ENCODE results near the gene LAMB4.

Gene LAMB4

DNA sequence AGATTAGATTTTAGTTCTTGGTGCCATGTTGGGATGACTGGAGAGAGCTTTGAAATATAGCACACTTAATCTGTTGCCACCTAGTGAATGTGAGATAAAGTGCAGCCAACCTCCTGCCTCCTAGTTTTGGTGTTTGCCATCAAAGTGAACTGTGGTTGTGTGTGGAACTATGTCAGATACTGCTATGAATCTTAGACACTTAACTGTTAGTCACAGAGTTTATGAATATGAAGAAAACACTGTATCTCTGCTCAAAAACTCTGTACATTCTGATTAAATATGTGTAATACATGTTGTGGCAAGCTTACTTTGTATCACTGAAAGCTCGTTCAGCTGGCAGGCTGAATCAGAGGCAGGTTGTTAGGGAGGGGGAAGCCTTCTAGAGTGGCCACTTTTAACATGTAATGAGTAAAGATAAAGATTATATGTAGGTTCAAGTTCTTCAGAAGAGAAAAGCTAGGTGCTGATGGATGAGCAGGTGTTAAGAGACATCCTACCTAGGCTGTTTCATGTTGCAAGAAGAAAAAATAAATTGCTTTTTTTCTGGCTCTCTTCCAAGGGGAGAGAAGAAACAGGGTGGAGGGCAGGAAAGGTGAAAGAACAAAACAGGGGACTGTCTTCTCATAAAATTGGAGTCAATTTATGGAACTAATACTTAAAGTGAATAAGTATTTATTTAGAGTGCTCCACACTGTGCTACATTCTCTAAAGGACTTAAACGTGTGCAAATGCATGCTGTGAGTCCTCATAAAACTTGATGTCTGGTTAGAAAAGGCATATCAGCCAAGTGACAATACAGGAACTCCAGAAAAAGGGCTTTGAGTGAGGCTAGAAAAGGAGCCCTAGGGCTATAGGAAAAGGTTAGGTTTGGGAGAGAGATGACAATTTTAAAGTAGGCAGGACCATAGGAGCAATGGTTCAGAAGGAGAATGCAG is 113.1 kb downstream of the LAMB4 start:
- DNase-seq (ENCODE audit: extremely low read depth in 1 of 2, low read depth in 1 of 2), result no peak

DNA sequence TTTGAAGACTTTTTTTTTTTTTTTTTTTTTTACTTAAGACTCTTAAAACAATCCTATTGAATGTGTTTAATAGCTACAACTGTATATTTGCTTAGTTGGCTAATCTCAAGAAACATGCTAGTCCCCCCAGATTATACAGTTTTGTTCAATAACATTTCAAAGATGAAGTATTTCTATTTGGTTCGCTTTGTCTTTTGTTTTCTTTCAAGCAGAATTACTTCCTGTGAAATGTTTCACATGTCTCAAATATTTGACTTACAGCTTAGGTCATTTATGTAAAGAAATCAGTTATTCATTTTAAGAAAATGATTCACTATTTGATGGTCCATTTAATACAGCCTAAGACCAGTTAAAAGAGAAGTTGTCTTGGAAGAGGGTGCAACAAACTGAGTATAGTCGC is 114.4 kb downstream of the LAMB4 start:
- no peak for DNase-seq (ENCODE audit: extremely low read depth in 1 of 2, low read depth in 1 of 2)

DNA sequence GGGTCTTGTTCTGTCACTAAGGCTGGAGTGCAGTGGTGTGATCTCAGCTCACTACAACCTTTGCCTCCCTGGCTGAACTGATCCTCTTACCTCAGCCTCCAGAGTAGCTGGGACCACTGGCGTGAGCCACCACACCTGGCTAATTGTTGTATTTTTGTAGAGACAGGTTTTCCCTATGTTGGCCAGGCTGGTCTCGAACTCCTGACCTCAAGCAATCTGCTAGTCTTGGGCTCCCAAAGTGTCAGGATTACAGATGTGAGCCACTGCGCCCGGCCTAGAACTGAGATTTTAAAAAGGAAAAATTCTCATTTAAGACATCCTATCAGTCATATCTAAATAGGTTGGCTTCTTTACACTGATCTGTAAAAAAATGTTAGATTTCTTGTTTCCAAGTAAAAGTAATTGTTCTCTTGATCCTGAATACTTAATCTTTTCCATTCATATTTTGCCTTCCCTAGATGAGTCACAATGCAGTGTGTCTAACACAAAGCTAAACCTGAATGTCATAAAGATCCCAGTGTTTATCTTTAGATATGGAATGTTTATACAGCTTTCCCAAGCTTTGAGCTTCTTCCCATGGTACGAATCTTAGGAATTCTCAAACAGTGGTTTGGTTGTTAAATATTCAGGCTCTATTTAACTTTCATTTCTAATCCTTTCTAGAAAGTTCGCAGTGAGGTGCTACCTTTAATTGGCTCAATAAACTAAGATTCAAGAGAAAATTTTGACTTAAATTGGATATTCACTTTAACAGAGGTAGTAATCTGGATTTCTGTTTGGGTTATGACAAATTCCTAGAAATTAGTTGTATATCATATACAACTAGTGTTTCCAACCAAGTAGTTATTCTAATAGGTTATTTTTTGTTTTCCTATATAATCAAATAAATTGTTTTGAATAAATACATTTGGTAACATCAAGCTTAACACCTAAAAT is 115.1 kb downstream of the LAMB4 start:
- DNase-seq (ENCODE audit: extremely low read depth in 1 of 2, low read depth in 1 of 2), result no peak

DNA sequence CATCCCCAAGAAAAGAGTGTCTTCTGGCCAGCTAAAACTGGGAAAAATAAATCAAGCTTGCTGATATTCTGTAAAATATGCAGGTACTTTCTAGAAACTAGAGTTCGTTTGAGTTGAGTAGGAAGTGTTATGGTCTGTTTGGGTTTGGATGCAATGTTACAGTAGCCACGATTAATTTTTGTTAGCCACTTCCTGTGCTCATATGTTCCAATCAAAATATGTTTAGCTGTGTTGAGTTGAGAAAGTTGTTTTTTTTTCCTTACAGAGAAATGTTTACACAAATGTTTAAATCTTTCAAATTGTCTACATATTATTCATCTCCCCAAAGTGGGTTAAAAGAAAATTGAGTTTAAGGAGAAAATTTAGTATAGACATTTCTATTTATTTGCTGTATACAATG is 115.9 kb downstream of the LAMB4 start:
- DNase-seq (ENCODE audit: extremely low read depth in 1 of 2, low read depth in 1 of 2), result no peak

DNA sequence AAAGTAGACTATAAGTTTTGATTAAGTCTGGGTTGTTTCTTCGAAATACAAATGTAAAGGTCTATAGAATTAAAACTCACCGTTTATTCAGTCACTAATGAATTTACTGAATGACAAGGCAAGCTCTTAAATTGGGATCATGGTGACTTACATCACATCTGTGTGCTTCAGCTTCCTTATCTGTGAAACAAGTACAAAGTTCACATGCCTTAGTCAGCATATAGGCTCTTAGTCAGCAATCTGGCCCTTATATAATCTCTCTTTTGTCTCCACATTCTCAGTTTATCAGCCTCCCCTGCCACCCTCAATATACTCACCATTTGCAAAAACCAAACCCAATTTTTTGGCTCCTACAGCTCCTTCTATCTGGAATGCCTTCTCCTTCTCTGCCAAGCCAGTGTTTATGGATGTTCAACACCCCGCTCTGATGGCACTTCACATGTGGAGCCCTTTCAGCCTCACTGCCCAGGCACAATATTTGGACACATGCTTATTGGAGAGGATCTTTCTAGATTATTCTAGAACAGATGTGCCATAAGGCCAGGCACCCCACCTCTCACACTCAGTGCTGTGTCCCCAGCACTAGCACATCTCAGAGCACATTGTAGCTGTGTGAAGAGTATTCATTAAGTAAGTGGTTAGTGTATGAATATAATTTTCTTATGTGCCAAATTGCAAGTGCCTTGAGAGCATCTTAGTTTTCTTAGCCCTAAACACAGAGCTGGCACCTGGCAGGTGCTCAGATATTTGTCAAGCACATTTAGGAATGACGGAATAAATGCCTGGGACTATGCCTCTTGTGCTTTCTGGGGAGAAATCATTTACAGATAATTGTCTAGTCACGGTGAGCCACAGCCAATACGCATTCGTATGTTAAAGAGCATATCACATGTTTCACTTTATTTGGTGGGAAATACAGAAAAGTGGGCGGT is 117.4 kb downstream of the LAMB4 start:
- no peak for DNase-seq (ENCODE audit: extremely low read depth in 1 of 2, low read depth in 1 of 2)

DNA sequence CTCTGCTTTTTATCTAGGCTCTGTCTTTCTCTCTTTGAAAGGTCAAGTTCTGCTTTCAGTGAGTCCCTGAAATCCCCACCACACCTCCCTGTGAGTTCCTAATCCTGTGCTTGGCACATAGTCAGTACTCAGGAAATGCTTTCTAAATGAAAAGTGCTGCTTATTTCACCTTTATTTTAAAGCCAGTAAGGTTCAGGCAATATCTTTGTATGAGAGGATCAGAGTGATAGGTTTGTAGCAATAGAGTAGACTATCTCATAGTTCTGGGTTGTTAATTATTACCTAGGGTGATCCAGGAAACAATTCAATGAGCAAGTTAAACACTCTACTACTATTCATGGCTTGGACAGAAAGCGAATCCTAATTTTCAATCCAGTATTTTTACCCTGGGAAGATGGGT is 119.8 kb downstream of the LAMB4 start:
- DNase-seq (ENCODE audit: extremely low read depth in 1 of 2, low read depth in 1 of 2), result no peak

DNA sequence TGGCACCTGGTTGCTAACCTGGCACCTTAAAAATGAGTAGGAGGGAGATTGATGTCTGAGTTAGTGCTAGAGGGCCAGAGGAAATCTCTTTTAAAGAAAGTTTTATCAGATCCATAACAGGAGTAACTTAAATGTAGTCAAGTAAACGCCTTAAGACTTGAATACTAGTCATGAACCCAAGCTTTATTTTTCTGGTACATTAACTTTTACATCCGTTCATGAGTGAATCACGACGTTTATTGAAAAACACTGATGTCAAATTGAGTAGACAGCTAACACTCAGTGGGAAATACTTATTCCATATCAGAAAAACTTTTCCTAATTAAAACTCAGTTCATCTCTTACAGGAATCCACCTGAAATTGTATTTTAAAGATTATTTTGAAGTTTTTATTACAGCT is 120.3 kb downstream of the LAMB4 start:
- no peak for DNase-seq (ENCODE audit: extremely low read depth in 1 of 2, low read depth in 1 of 2)

DNA sequence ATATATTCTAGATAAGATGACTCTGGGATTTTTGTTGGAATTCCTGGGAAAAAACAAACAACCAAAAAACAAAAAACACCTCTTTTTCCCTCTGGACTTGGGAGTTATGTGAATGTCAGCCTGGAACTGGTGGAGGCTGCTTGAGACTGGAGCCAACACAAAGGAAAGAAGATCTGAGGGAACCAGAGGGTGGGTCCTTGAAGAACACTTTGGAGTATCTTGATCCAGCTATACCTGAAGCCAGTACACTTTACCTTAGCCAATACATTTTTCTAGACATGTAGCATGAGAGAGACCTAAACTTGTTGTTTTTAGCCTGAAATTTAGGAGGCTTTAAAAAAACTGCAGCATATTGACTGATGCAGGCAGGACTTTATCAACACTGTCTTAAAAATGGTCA is 121.3 kb downstream of the LAMB4 start:
- DNase-seq (ENCODE audit: extremely low read depth in 1 of 2, low read depth in 1 of 2), result no peak

DNA sequence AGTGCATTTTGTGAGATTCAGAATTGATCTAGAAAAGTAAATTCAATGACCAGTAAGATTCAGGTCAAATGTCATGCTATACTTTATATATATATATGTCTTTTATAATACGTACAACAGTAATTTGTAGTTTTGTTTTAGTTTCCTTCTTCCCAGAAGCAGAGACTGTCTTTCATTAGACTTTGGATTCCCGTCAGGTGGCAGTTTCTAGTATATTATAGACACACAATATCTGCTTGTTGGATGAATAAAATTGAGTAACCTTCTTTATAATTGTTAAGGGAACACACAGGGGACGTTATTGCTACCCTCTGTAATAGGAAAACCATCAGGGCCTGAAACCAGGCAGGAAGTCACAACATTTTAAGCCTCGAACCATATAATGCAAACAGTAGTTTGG is 121.9 kb downstream of the LAMB4 start:
- no peak for DNase-seq (ENCODE audit: extremely low read depth in 1 of 2, low read depth in 1 of 2)

DNA sequence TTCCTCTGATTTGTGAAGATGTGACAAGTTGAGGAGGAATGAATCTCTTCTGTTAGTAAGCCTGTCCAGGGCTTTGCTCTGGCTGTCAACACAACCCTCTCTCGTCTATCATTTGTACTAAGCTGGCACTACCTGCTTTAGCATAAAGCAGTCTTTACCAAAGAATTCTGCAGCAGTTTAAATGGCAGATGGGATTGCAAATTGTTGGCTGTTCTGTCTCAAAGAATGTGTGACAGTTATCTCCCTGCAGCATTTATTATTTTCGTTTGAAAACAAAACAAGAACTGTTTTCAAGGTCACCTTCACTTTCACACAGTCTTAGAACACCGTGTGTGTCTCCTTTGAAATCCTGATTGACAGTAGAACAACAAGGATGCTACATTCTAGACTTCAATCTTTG is 122.4 kb downstream of the LAMB4 start:
- DNase-seq (ENCODE audit: extremely low read depth in 1 of 2, low read depth in 1 of 2), result no peak

DNA sequence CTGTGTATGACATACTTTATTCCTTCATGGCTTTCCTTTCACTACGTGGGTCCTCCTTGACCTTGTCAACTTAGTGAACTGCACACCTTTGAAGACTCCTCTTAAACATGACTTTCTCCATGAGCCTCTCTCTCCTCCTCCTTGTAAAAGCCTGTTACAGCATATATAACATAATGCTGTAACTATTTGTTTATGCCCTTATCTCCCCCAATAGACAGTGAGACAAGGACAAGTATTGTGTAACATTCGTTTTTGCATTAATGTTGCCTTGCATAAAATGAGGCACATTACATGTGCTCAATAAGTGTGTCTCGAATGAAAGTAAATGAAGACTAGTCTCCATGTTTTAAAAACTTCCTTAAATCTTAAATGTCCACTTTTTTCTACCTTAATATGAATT is 122.9 kb downstream of the LAMB4 start:
- DNase-seq (ENCODE audit: extremely low read depth in 1 of 2, low read depth in 1 of 2), result no peak

DNA sequence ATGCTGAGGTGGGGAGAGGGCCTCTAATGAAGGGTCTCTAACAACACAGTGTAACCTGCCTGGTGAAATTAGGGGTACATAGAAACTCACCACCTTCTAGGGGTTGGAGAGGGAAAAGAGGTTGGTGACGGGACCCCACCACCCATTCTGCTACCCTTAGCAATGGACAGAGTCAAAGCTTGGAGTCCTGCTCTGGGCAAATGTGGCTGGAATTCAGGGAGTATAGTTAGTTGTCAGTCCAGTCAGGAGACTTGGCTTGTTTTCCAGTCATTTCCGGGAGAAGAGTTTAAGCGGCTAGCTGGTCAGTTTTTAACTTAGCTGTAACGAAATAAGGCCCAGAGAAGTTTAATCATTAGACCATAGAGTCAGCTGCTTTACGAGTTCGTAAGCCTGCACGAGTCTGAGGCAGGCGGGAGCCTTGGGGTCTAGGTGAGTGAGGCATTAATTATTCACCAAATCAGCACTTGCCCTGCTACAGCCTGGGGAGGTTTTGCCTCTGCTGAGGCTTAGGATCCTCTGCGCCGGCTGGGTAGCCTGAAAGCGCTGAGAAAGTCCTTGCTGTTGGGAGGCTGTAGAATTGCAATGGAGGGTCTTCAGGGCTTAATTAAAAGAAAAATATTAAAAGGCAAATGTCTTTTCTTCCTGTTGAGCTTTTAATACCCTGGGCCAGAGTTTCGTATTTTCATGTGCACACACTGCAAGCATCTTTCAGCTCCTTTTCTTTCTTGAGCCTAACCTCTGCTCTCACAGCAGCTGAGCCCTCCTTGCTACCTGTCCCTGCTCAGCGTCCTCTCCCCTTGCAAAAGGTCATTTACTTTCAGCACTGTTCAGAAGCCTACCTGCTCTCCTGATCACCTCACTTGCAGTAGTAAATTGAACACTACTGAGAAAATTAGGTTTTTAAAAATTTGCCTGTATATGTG is 125.7 kb downstream of the LAMB4 start:
- DNase-seq (ENCODE audit: extremely low read depth in 1 of 2, low read depth in 1 of 2), result no peak

DNA sequence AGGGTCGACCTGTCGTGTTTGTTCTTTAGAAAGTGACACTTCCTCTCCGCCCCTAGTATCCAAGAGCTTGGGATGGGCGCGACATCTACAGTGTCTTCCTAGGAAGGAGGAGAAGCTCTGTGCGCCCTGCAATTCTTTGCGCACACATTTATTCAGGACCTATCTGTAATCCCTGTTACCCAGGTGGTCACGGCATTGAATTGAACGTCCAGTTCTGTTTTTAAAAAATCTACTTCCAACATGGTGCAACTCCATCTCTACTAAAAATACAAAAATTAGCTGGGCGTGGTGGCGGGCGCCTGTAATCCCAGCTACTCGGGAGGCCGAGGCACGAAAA is 126.6 kb downstream of the LAMB4 start:
- DNase-seq (ENCODE audit: extremely low read depth in 1 of 2, low read depth in 1 of 2), result no peak

DNA sequence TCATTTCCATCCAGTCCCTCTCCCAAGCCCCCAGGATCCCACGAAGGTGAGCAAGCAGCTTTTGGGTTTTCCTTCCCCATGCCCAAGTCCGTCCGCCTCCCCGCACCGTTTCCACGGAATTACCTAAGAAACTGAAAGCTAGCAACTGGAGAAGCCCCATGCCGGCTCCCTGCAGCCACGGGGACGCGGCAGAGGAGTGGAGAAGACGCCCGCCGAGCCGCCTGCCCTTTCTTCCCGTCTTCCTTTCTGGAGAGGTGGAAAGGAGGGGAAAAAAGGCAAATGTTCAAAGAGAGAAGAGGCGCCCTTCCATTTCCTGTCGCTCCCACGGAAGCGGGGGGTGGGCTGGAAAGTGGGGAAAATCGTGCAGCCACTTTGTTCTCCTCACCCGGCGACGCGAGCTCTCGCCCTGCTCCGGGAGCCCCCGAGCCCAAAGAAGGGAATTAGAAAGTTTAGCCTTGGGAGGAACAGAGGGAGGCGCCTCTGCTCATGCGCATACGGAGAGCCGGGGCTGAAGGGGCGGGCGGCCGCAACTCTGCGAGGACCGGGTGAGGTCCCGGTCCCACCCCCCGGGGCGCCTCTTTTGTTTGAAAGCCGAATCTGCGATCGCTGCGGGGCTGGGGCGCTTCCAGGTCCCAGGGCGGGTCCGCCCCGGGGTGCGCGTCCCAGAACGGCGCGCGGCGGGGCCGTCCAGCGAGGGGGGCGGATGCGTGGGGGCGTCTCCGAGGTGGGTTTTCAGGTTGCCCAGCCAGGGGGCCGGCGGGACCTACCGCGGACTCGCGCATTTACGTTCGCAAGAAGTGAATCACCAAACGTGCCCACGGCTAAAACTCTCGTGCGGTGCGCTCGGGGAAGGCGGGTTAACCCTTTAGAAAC is 127.2 kb downstream of the LAMB4 start, which contains the start of gene LAMB1:
LAMB1 (minus strand) TSS at position 436 of the 873 bp plus-strand sequence; CDS start at position 160, 276 bp downstream.
- DNase-seq (ENCODE audit: extremely low read depth in 1 of 2, low read depth in 1 of 2), result no peak

DNA sequence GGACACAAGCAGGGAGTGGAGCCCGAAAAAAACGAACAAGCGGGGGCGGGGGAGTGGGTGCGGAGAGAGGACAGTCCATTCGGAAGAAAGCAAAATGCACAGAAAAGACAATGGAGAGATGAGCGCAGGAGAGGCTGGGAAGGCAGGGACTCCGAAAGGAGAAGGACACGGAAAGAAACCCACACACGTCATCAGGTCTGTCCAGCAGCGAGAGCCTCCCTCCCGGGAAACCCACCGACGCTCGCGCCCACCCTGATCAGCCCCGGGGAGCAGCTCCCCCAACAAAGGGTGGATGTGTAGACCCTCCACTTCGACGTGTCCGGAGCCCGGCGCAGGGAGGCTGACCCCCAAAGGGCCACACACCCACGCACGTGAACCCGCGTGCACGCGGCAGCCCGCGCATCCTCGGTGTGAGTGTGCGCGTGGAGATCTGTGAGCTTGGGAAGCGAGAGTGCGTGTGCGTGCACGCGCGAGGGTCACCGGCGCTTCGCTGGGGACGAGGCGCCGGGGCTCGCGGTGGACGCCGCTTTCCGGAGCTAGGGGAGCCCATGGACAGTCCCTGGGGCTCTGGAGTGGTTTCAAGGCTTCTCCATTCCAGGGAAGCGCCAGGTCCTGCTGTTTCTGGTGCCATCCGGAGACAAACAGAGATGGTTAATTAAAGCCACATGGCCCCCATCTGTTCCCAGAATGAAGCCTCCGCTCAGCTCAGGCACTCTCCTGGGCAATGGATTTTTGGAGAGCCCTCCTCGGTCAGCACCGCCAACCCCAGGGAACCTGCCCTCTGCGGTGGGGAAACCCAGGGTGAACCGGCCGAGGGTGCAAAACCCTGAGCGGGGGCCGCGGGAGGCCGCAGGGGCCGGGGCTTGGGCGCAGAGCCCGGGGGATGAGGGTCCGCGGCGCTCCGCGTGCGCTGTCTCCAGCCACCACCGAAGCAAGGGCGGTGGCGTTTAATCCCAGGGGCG is 128.1 kb downstream of the LAMB4 start:
- DNase-seq (ENCODE audit: extremely low read depth in 1 of 2, low read depth in 1 of 2), result no peak

DNA sequence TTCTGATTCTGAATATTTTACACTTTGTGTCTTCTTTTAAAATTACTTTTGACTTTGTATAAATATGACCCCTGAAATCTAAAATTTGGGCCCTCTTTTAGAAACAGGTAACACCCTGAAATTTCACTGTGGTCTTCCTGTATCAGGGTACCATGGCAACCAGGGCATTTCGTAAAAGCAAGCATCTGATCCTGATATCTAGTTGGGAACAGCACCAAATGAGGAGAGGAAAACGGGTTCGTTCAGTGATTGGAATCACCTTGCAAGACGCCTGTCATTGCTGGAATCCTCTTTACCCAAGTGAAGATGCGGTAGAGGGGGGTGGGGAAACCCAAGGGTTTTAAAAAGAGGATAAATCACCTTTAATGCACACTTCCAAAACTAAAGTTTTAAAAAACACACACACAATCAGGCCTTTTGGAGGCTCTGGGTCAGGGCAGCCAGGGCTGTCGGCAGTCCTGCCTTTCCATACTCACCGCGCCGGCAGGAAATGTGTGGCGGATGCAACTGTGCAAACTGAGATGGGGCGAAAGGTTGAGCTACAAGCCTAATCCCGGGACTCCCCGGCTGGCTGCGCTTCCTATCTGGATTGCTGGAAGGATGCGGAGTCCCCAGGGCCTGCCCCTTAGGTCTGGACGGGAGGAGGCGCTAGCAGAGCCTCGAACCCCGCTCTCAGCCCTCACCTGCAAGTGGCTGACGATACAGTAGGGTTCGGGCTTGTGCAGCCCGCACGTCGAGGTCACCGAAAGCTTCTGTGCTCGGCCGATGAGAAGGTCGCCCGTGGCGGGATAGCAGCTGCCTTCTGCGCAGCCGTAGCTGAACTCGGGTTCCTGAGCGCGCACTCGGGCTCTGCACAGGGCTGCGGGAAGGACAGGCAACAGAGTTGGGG is 129.0 kb downstream of the LAMB4 start:
- no peak for DNase-seq (ENCODE audit: extremely low read depth in 1 of 2, low read depth in 1 of 2)
